ENCODE data around the gene SMKR1. TPM values are rescaled to one million over a fixed set of nuclear protein-coding genes. Genes with fewer than 3 reads are reported as not detected.

SMKR1 gene
- total RNA-seq, 1 donor from 2014 or later: 2.4 TPM

DNA sequence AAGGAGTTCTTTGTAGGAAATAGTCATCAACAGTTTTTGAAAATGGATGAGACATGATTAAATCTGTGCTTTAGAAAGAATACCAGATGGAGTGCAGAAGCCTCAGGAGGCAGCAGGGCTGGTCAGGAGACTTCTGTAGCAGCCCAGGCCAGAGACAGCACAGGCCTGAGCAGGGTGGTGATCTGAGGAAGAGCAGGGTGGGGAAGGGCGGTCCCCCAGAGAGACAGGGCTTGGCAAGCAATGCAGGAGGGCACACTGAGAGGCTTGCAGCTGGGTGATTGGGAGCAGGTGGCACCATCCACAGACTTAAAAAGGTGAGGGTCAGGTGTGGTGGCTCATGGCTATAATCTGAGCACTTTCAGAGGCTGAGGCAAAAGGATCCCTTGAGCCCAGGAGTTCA, 4.3 kb upstream of the SMKR1 start:
- no peak for ATAC-seq (ENCODE audit: low read depth)
- POLR2A ChIA-PET: no interaction called here

DNA sequence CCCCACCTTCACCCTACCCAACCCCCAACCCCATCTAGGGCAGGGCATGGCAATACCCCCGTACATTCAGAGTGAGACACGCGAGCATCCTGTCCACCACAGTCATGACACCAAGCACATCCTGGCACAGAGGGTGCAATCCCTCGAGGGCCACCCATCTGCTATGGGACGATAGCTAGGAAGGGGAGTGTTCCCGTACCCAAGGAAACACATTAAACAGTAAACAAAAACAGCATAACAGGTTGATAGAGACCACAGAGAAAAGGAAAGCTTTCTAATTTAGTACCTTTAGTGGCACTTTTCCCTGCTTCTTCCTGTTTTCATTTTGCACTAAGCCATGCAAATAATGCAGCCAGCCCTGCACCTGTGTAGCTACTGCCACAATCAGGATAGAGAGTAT, 2.3 kb upstream of the SMKR1 start:
- DNase-seq (no peak), ATAC-seq (ENCODE audit: low read depth) (no peak)
- Mint-ChIP-seq H3K9me3 (no peaks in the 10 kb centered on the region), H3K4me1 (peaks cover 37% of the 10 kb centered on the region), H3K27ac (peak overlapping the region; percentile 84), H3K27me3 (no peaks in the 10 kb centered on the region), H3K4me3 (peak overlapping the region; percentile 65), H3K36me3 (ENCODE audit: low read depth) (no peaks in the 10 kb centered on the region)
- ChIA-PET CTCF (no interaction called here), POLR2A (interaction anchor here (0.6 kb wide), 1 partner anchor 276 kb away, joined by 5 read pairs; no protein-coding TSS in a partner anchor)
- intact Hi-C loops (cut with micrococcal nuclease): no loop called here
- TF ChIP-seq, protein P1, sequence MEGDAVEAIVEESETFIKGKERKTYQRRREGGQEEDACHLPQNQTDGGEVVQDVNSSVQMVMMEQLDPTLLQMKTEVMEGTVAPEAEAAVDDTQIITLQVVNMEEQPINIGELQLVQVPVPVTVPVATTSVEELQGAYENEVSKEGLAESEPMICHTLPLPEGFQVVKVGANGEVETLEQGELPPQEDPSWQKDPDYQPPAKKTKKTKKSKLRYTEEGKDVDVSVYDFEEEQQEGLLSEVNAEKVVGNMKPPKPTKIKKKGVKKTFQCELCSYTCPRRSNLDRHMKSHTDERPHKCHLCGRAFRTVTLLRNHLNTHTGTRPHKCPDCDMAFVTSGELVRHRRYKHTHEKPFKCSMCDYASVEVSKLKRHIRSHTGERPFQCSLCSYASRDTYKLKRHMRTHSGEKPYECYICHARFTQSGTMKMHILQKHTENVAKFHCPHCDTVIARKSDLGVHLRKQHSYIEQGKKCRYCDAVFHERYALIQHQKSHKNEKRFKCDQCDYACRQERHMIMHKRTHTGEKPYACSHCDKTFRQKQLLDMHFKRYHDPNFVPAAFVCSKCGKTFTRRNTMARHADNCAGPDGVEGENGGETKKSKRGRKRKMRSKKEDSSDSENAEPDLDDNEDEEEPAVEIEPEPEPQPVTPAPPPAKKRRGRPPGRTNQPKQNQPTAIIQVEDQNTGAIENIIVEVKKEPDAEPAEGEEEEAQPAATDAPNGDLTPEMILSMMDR (IDR thresholded peaks at IDR 0.05): no peak

More for the DNA sequence above, 4.3 kb upstream of the SMKR1 start:
- Mint-ChIP-seq H3K36me3 (ENCODE audit: low read depth) (no peaks in the 10 kb centered on the region), H3K9me3 (no peaks in the 10 kb centered on the region), H3K4me1 (peaks cover 43% of the 10 kb centered on the region), H3K27me3 (no peaks in the 10 kb centered on the region), H3K4me3 (no peak overlapping the region), H3K27ac (no peak overlapping the region)
- CTCF ChIA-PET: no interaction called here
- no peak for DNase-seq
- intact Hi-C loops (cut with micrococcal nuclease): no loop called here
- TF ChIP-seq, protein P1 (IDR thresholded peaks at IDR 0.05): no peak

DNA sequence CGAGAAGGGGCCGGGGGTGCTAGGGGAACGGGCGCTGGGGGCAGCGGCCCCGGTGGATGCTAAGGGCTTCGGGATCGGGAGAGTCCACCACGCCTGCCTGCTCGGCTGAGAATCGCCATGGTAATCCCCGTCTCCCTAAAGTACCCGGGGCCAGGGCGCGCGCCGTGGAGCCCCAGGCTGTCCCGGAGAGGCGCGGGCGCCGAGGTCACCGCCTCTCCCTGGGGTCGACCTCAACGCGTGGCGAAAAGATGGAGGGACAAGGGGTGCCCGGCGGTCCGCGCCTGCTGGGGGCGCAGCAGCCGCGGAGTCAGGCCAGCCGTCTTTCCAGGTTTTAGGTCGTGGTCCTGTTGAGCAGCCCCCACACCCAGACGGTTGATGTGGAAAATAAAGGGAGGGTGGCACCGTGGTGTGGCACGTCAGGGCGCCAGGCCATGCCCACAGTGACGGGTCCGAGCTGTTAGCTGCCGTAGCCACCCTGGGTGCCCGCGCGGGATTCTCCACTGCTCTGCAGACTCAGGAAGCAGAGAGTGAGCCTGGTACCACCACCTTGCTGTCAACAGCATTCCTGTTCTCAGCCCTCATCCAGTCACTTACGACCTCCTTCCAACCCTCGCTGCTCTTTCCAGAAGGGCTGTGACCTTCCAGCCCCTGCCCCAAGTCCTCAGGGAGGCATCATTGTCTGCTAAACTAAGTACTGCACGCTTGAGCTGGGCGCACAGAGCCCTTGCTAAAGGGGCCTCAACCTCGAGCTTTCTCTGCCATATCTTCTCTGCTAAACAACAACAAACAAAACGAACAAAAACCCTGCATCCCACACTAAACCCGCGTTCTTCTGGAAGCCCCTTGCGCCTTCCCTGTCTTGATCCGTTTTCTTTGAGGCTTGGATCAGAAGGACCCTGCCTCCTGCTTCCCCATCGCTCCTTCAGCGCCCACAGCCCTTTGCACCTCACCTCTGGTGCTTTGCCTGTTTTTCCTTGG, 666 bp downstream of the SMKR1 start:
- ATAC-seq (ENCODE audit: low read depth) (peak; percentile 11), DNase-seq (peak; percentile 29)
- no peaks in the 10 kb centered on the region for H3K9me3 Mint-ChIP-seq
- no peaks in the 10 kb centered on the region for H3K27me3 Mint-ChIP-seq
- H3K4me1 Mint-ChIP-seq: peaks cover 30% of the 10 kb centered on the region
- TF ChIP-seq, protein P1 (IDR thresholded peaks at IDR 0.05): no peak
- peak overlapping the region; percentile 78 for H3K27ac Mint-ChIP-seq
- intact Hi-C loops (cut with micrococcal nuclease): loop anchor here (1.0 to 2.0 kb wide), 6 partner anchors 68 to 764 kb away; partner anchors contain the start of genes CALU, KLHDC10, NRF1 and STRIP2
- ChIA-PET POLR2A (interaction anchor here (0.7 to 1.4 kb wide), 3 partner anchors 9 to 567 kb away, joined by 3 read pairs; partner anchors contain the start of genes KLHDC10 and NRF1), CTCF (interaction anchor here (0.6 kb wide), 1 partner anchor 132 kb away, joined by 3 read pairs; no protein-coding TSS in a partner anchor)
- H3K4me3 Mint-ChIP-seq: peak overlapping the region; percentile 82
- H3K36me3 Mint-ChIP-seq (ENCODE audit: low read depth): no peaks in the 10 kb centered on the region

DNA sequence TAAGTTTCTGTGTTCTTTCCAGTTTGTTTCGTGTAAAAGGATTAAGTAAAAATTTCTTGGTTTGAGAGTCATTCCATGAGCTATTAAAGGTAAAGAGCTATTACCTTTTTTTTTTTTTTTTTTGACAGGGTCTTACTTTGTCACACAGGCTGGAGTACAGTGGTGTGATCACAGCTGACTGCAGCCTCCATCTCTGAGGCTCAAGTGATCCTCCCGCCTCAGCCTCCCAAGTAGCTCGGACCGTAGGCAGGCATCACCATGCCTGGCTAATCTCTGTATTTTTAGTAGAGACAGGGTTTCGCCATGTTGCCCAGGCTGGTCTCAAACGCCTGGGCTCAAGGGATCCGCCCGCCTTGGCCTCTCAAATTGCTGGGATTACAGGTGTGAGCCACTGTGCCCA, 1.4 kb downstream of the SMKR1 start:
- Mint-ChIP-seq H3K4me1 (peaks cover 29% of the 10 kb centered on the region), H3K4me3 (peak overlapping the region; percentile 82), H3K9me3 (no peaks in the 10 kb centered on the region), H3K36me3 (ENCODE audit: low read depth) (no peaks in the 10 kb centered on the region), H3K27me3 (no peaks in the 10 kb centered on the region), H3K27ac (peak overlapping the region; percentile 78)
- POLR2A ChIA-PET: interaction anchor here (0.7 kb wide), 1 partner anchor 566 kb away, joined by 3 read pairs; the partner anchor contains the start of gene KLHDC10
- intact Hi-C loops (cut with micrococcal nuclease): loop anchor here (2.0 kb wide), 2 partner anchors 69 to 449 kb away; partner anchors contain the start of genes STRIP2 and UBE2H
- TF ChIP-seq, protein P1 (IDR thresholded peaks at IDR 0.05): no peak
- CTCF ChIA-PET: interaction anchor here (0.6 kb wide), 1 partner anchor 131 kb away, joined by 3 read pairs; no protein-coding TSS in a partner anchor
- DNase-seq (no peak), ATAC-seq (ENCODE audit: low read depth) (no peak)

DNA sequence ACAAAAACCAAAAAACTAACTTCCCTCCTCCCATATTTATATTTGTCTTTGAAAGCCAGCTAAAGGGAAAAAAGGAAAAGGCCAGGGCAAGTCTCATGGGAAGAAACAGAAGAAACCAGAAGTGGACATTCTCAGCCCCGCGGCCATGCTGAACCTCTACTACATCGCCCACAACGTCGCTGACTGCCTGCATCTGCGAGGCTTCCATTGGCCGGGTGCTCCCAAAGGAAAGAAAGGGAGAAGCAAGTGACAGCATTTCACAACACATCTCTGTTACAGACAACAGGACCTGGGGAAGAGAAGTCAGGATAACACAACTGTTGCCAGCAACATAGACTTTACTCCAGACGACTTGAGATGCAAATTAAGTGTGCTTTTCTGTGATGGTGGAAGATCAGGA, 9.9 kb downstream of the SMKR1 start:
- Mint-ChIP-seq H3K9me3 (no peaks in the 10 kb centered on the region), H3K36me3 (ENCODE audit: low read depth) (no peaks in the 10 kb centered on the region), H3K27me3 (no peaks in the 10 kb centered on the region), H3K4me1 (no peaks in the 10 kb centered on the region), H3K4me3 (no peak overlapping the region), H3K27ac (no peak overlapping the region)
- ATAC-seq (ENCODE audit: low read depth) (no peak), DNase-seq (no peak)
- CTCF ChIA-PET: no interaction called here
- TF ChIP-seq, protein P1 (IDR thresholded peaks at IDR 0.05): no peak
- intact Hi-C loops (cut with micrococcal nuclease): no loop called here
- POLR2A ChIA-PET: no interaction called here
